Tibial nerve (tissue), 3 donors: Measurements from ENCODE around the gene TBX21.

ENCODE experiments used
- POLR2A ChIP-seq, 2 donors: fragments of 450-650 bp; IDR thresholded peaks; one replicate each; pipeline ENCODE4 v1.6.1; 2017; ENCODE audit warnings: antibody characterized with exemption in 2 of 2, mild to moderate bottlenecking in 2 of 2, moderate library complexity in 2 of 2
- TF ChIP-seq, protein P1 (sequence below), 5 experiments: fragments of 200-600 bp in 3 of 5; fragments of 450-650 bp in 2 of 5; sonication (generic) in 3 of 5; IDR thresholded peaks; one replicate each; pipeline ENCODE4 v1.5.1; 2016 to 2019; ENCODE audit warnings: antibody characterized with exemption in 5 of 5, mild to moderate bottlenecking in 3 of 5, moderate library complexity in 2 of 5

DNA sequence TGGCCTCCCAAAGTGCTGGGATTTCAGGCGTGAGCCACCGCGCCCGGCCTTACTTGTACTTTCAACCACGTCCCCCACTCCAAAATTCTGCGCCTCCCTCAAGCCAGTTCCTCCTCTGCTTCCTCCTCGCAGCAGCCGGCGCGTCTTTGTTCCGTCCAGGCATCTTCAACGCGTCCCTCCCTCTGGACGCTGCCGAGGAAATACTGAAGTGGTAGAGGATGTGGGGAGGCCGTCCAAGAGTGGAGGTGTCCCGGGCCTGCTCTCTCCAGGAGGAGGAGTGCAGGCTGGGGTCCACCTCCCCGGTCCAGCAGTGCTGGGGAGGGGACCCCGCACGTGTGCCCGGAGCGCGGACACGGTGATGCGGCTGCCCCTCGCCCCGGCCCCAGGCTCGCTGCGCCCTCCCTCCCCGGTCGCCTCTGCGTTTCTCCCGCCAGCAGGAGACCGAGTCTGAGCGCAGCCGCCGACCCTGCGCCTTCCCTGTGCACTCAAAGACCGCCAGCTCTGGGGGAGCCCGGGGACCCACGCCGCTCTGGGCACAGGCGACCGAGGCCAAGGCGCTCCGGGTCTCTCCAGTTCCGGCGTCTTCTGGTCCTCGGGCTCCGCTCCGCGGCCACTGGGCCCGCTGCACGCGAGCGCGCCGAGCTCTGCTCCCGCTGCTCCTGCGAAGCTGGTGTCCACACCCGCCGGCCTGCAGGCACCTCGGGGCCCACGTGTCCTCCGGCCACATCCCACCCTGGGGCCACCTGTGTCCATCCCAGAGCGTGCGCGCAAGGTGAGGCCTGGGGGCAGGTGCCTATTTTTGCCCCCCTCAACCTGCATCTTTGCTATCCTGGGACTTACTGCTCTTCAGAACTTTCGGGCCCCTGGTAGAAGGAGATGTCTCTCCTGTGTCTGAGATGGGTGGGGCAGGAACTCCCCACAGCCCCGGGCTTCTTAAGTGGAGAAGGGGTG is 56.9 kb downstream of the TBX21 start:
- no peak for TF ChIP-seq POLR2A (IDR thresholded peaks at IDR 0.05)
- TF ChIP-seq, protein P1, sequence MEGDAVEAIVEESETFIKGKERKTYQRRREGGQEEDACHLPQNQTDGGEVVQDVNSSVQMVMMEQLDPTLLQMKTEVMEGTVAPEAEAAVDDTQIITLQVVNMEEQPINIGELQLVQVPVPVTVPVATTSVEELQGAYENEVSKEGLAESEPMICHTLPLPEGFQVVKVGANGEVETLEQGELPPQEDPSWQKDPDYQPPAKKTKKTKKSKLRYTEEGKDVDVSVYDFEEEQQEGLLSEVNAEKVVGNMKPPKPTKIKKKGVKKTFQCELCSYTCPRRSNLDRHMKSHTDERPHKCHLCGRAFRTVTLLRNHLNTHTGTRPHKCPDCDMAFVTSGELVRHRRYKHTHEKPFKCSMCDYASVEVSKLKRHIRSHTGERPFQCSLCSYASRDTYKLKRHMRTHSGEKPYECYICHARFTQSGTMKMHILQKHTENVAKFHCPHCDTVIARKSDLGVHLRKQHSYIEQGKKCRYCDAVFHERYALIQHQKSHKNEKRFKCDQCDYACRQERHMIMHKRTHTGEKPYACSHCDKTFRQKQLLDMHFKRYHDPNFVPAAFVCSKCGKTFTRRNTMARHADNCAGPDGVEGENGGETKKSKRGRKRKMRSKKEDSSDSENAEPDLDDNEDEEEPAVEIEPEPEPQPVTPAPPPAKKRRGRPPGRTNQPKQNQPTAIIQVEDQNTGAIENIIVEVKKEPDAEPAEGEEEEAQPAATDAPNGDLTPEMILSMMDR (IDR thresholded peaks at IDR 0.05): peak; percentile 39 to 67 (median 59)
